ENCODE data around the gene RPS6KB2.

The RPS6KB2 gene

DNA sequence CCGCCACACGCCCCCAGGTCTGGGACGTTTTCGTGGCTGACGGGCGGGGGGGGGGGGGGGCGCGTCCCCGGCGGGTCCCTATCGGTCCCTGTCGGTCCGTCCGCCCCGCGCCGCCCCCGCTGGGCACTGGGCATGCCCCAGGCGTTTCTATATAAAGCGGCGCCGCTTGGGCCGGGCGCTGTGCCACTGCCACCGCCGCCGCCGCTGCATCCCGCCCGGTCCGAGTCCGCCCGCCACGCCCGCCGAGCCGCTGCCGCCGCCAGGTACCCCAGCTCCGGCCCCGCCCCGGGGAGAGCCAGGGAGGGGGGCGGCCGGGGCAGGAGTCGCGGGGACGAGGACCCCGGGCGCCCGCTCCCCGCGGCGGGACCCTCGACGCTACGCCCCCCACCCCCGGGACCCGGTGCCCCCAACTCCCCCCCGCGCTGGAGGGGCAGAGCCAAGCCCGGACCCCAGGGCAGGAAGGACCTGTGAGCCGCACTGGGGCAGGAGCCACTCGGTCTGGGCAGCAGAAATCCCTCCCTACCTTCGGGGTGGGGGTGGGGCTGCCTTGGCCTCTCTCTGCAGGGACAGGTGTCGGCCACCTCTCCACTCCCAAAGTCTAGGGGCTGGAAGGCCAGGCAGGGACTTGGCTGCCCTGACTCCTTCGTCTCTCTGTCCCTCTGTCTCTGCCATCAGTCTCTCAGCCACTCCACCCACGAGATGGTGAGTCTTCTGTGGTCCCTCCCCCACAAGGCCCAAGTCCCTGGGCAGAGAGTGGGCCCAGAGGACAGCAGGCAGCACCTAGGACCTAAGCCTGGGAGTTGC is 12.6 kb upstream of the RPS6KB2 start, which contains the start of gene CARNS1:
TSS of gene CARNS1 (plus strand) at position 178 of the 804 bp plus-strand sequence. CDS start at position 700, 522 bp downstream.
- TF ChIP-seq, protein P1, sequence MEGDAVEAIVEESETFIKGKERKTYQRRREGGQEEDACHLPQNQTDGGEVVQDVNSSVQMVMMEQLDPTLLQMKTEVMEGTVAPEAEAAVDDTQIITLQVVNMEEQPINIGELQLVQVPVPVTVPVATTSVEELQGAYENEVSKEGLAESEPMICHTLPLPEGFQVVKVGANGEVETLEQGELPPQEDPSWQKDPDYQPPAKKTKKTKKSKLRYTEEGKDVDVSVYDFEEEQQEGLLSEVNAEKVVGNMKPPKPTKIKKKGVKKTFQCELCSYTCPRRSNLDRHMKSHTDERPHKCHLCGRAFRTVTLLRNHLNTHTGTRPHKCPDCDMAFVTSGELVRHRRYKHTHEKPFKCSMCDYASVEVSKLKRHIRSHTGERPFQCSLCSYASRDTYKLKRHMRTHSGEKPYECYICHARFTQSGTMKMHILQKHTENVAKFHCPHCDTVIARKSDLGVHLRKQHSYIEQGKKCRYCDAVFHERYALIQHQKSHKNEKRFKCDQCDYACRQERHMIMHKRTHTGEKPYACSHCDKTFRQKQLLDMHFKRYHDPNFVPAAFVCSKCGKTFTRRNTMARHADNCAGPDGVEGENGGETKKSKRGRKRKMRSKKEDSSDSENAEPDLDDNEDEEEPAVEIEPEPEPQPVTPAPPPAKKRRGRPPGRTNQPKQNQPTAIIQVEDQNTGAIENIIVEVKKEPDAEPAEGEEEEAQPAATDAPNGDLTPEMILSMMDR (conservative IDR thresholded peaks at IDR 0.05) = no peak
- peak within 1 kb of the TSS; percentile 56; the same call in 1 of the 2 replicates for H3K27ac ChIP-seq

DNA sequence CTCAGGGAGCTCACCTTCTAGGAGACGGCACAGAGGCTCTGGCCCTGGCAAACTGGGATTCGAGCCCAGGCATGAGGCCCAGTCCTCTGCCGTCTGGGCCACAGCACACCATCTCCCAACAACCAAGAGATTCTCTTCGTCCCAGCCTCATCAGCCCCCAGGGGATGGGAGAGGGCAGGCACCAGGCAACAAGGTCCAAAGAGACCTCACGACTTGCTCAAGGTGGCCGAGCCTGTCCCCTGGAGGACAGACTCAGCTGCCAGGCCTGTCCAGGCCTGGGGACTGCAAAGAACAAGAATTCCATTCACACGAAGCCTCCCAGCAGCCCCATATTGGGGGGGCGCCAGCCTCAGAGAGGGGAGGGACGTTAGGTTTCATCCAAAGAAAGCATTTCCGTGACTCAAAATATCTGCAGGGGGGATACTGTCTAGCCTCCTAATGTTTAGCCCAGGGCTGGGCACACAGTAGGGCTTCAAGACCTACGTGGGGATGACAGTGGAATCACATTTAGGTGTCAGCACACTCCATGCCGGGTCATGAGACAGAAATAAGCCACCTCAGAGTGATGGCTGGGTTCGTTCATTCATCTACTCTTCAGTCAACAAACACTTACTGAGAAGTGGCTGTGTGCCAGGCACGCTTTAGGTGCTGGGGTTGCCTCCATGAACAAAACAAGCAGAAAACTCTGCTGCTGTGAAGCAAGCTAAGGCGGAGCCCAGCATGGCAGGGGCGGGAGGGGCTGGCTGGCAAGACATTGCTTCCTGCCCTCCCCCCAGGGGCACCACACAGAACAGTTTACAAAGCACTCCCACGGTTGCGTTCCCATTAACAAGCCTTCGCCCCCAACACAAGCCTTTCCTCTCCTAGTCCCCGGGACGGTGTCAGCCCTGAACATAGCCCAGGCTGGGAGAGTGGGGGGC is 11.6 kb upstream of the RPS6KB2 start:
- no peak overlapping the region; the same call in 1 of the 2 replicates for H3K27ac ChIP-seq
- TF ChIP-seq, protein P1 (conservative IDR thresholded peaks at IDR 0.05) = no peak

DNA sequence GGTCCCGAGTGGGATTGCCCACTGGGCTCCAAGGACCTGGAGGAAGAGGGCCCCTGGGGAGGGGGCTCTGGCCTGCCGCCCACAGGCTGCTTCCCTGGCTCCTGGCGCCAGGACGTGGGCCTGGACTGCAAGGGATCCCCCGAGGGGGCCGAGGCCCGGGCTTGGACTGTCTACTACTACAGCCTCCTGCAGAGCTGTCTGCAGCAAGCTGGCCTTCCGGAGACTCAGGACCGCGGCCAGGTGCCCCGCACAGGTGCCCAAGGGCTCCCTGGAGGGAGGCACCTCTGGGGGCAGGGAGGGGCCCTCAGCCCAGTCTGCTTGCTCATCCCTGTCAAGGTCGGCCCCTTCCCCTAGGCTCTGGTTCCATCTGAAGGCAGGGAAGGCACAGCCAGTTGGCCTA is 10.9 kb upstream of the RPS6KB2 start:
- no peak overlapping the region for H3K27ac ChIP-seq
- TF ChIP-seq, protein P1 (conservative IDR thresholded peaks at IDR 0.05) = no peak

DNA sequence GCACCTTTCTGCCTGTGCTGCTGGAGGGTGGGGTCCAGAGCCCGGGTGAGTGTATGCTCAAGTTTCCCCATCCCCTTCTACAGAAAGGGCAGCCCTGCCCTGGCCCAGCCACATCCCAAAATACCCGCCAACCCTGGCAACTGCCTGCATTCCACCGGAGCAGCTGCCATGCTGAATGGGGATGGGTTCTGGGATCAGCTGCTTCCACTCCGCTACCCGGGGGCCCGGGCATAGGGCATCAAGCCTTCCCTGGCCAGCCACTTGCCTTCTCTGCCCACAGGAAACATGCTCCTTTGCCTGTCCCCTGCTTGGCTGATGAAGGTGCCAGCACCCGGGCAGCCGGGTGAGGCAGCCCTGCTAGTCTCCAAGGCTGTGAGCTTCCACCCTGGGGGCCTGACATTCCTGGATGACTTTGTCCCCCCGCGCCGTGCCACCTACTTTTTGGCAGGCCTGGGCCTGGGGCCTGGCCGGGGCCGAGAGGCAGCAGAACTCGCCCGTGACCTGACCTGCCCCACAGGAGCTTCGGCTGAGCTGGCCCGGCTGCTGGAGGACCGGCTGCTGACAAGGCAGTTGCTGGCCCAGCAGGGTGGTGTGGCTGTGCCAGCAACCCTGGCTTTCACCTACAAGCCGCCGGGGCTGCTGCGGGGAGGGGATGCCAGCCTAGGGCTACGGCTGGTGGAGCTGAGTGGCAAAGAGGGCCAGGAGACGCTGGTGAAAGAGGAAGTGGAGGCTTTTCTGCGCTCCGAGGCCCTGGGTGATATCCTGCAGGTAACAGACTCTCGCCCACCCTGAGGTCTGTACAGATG is 9.6 kb upstream of the RPS6KB2 start:
- H3K27ac ChIP-seq = peak overlapping the region; percentile 97
- TF ChIP-seq, protein P1 (conservative IDR thresholded peaks at IDR 0.05) = no peak

DNA sequence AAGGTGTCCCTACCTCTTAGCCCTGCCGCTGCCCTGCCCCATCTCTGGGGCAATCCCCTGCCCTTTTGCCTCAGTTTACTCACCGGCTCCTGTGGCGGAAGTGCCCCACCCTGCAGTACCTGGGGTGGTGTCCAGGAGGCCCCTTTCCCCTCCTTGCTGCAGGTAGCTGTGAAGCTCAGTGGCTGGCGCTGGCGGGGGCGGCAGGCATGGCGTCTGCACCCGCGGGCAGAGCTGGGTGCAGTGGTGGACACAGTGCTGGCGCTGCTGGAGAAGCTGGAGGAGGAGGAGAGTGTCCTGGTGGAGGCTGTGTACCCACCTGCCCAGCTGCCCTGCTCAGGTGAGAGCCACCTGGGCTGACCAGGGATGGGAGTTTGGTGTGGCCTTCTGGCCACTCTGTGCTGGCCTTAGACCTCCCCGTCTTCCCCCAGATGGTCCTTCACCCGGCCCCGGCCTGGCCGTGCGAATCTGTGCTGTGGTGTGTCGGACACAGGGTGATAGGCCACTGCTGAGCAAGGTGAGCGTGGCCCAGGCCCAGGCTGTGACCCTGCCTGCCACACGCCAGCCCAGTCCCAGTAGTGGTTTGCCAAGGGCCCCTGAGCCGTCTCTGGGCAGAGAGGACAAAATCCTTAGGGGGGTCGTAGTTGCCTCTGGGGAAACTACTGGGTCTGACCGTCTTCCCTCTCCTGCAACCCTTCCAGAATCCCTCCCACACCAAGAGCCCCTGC is 8.8 kb upstream of the RPS6KB2 start:
- TF ChIP-seq, protein P1 (conservative IDR thresholded peaks at IDR 0.05) = no peak
- H3K27ac ChIP-seq = peak overlapping the region; percentile 97

DNA sequence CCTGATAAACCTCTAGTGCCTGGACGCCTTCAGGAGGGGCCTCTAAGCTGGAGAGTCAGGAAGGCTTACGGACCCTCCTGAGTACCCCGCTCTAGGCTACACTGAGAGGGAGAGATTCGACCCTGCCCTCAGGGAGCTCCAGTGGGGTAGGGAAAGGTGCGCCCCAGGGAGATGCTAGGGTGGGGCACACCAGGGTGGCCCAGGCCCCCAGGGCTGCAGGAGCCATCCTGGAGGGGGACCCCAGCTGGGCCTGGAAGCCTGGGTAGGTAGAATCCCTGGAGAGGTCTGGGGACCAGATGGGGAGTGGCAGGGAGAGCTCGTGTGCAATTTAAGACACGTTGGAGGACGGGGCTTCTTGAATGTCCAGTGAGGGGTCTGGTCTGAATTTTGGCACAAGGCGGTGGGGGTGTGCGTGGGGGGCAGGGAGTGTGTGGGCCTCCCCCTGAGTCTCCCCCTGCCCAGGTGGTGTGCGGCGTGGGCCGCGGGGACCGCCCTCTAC is 8.1 kb upstream of the RPS6KB2 start:
- H3K27ac ChIP-seq = peak overlapping the region; percentile 97
- TF ChIP-seq, protein P1 (conservative IDR thresholded peaks at IDR 0.05) = no peak

Data from VCaP (cell line).